ENCODE data around the gene ADD3. TPM values are rescaled to one million over a fixed set of nuclear protein-coding genes. Genes with fewer than 3 reads are reported as not detected.

The ADD3 gene
- polyA plus RNA-seq, 1 donor (not counting 4 experiments of a cell fraction or from before 2014, with no cell fraction given), result 61.7 TPM

DNA sequence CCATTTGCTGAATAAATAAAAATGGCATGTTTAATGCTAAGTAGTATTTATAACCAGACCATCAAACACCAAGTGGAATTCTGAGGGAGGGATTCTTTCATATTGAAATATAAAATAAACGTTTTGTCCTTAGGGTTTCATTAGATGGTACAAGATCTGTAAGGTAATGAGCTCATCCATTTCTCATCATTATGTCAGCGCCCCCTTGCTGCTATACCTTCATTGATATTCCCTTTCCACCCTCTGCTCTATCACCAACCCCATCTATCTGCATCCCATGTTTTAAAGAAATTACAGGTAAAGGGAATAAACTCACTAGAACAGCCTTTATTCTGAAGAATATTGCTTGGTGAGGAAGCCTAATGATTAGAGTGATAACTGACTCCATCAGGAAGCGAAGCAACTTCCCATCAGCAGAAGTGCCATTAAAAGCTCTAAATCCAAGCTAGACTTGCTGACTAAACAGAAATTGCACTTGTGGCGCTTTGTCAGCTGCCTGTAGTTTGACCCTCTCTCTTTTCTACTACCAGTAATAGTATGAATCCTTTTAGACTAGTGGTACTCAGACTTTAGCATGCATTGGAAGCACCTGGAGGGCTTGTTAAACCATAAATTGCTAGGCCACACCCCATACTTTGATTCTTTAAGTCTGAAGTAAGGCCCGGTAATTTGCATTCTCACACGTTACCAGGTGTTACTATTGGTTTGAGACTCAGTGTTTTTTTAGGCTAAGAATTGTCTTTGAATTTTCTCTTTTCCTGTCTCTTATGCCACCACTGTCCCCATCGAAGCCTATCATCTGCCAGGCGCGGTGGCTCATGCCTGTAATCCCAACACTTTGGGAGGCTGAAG is 27.5 kb downstream of the ADD3 start:
- peaks cover 2% of the 10 kb centered on the region for H3K79me2 ChIP-seq (ENCODE audit: control insufficient read depth, insufficient read depth, low read length)
- peak overlapping the region; percentile 58 for H3K4me2 ChIP-seq (ENCODE audit: control insufficient read depth, extremely low read depth, insufficient read depth, low read depth, low read length)
- peaks cover 19% of the 10 kb centered on the region for H3K4me1 ChIP-seq (ENCODE audit: control insufficient read depth, extremely low read depth, insufficient read depth, low read length)

DNA sequence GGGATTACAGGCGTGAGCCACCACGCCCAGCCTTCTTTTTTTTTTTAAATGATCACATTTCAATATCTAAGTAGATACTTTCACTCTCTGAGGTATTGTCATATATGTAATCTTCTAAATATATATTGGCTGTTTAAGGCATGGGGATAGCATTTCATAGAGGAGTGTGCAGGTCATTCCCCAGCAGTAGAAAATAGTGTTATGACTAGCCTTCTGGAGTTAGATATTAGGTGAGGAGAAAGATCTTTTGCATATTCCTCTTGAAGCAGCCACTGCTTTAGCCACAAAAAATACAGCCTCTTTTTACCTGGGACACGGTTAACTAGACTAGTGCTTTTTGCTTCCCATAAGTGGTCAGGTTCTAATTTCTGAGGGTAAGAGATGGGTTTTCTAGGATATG is 28.9 kb downstream of the ADD3 start:
- Histone ChIP-seq H3K9me3 (ENCODE audit: control insufficient read depth, low read depth, low read length) (no peaks in the 10 kb centered on the region), H2AFZ (ENCODE audit: control insufficient read depth, low read length) (no peak overlapping the region), H3K4me1 (ENCODE audit: control insufficient read depth, extremely low read depth, insufficient read depth, low read length) (peaks cover 28% of the 10 kb centered on the region), H3K4me2 (ENCODE audit: control insufficient read depth, extremely low read depth, insufficient read depth, low read depth, low read length) (no peak overlapping the region), H4K20me1 (ENCODE audit: control insufficient read depth, extremely low read depth, insufficient read depth, low read length) (no peaks in the 10 kb centered on the region), H3K9me1 (ENCODE audit: control insufficient read depth, extremely low read depth, insufficient read depth, low read length) (no peaks in the 10 kb centered on the region), H3K27ac (ENCODE audit: control insufficient read depth, insufficient read depth, low read length) (no peak overlapping the region), H3K9ac (ENCODE audit: control insufficient read depth, extremely low read depth, insufficient read depth, low read length) (no peak overlapping the region), H3K4me3 (ENCODE audit: control insufficient read depth in 2 of 3, extremely low read depth in 1 of 3, insufficient read depth in 2 of 3, low read depth in 1 of 3, low read length in 3 of 3) (no peak overlapping the region), H3K79me2 (ENCODE audit: control insufficient read depth, insufficient read depth, low read length) (peaks cover 3% of the 10 kb centered on the region), H3K27me3 (ENCODE audit: control insufficient read depth, extremely low read depth, insufficient read depth, low read length) (no peaks in the 10 kb centered on the region), H3K36me3 (ENCODE audit: control insufficient read depth in 2 of 2, extremely low read depth in 1 of 2, insufficient read depth in 2 of 2, low read length in 2 of 2) (no peaks in the 10 kb centered on the region)
- dilution Hi-C loops (cut with MboI; ENCODE audit: extremely low pct_ligation_motif_present, low sequenced_read_pairs), result no loop called here
- DNase-seq (ENCODE audit: low read depth, low spot score), result no peak
- FAIRE-seq, result no peak
- no peak for TF ChIP-seq EZH2 (IDR thresholded peaks at IDR 0.05; ENCODE audit: low read length)
- TF ChIP-seq, protein P1, sequence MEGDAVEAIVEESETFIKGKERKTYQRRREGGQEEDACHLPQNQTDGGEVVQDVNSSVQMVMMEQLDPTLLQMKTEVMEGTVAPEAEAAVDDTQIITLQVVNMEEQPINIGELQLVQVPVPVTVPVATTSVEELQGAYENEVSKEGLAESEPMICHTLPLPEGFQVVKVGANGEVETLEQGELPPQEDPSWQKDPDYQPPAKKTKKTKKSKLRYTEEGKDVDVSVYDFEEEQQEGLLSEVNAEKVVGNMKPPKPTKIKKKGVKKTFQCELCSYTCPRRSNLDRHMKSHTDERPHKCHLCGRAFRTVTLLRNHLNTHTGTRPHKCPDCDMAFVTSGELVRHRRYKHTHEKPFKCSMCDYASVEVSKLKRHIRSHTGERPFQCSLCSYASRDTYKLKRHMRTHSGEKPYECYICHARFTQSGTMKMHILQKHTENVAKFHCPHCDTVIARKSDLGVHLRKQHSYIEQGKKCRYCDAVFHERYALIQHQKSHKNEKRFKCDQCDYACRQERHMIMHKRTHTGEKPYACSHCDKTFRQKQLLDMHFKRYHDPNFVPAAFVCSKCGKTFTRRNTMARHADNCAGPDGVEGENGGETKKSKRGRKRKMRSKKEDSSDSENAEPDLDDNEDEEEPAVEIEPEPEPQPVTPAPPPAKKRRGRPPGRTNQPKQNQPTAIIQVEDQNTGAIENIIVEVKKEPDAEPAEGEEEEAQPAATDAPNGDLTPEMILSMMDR (optimal IDR thresholded peaks at IDR 0.05 in 1 of 3, IDR thresholded peaks at IDR 0.05 in 1 of 3, conservative IDR thresholded peaks at IDR 0.05 in 1 of 3; ENCODE audit: extremely low read depth in 1 of 3, insufficient read depth in 2 of 3, low read length in 3 of 3), result no peak

More for the DNA sequence above, 27.5 kb downstream of the ADD3 start:
- TF ChIP-seq, protein P1 (optimal IDR thresholded peaks at IDR 0.05 in 1 of 3, IDR thresholded peaks at IDR 0.05 in 1 of 3, conservative IDR thresholded peaks at IDR 0.05 in 1 of 3; ENCODE audit: extremely low read depth in 1 of 3, insufficient read depth in 2 of 3, low read length in 3 of 3), result peak in 2 of 3 experiments; percentile 17 to 20
- no peak for TF ChIP-seq EZH2 (IDR thresholded peaks at IDR 0.05; ENCODE audit: low read length)
- Histone ChIP-seq H2AFZ (ENCODE audit: control insufficient read depth, low read length) (no peak overlapping the region), H3K9ac (ENCODE audit: control insufficient read depth, extremely low read depth, insufficient read depth, low read length) (no peak overlapping the region), H3K9me3 (ENCODE audit: control insufficient read depth, low read depth, low read length) (no peaks in the 10 kb centered on the region), H3K9me1 (ENCODE audit: control insufficient read depth, extremely low read depth, insufficient read depth, low read length) (no peaks in the 10 kb centered on the region), H4K20me1 (ENCODE audit: control insufficient read depth, extremely low read depth, insufficient read depth, low read length) (no peaks in the 10 kb centered on the region), H3K36me3 (ENCODE audit: control insufficient read depth in 2 of 2, extremely low read depth in 1 of 2, insufficient read depth in 2 of 2, low read length in 2 of 2) (no peaks in the 10 kb centered on the region), H3K27me3 (ENCODE audit: control insufficient read depth, extremely low read depth, insufficient read depth, low read length) (no peaks in the 10 kb centered on the region), H3K4me3 (ENCODE audit: control insufficient read depth in 2 of 3, extremely low read depth in 1 of 3, insufficient read depth in 2 of 3, low read depth in 1 of 3, low read length in 3 of 3) (peak overlapping the region in 1 of 3 experiments; percentile 11), H3K27ac (ENCODE audit: control insufficient read depth, insufficient read depth, low read length) (no peak overlapping the region)
- FAIRE-seq, result peak; percentile 60
- DNase-seq (ENCODE audit: low read depth, low spot score), result no peak
- dilution Hi-C loops (cut with MboI; ENCODE audit: extremely low pct_ligation_motif_present, low sequenced_read_pairs), result no loop called here

Data from keratinocyte (primary cell).